COLO668 (cell line): Measurements from ENCODE around the gene SLC9A8.

Experiments
- DNase-seq: peaks from one replicate; lab custom pipeline; 2025; ENCODE audit not compliant: unreplicated experiment; lab: John Stamatoyannopoulos, UW

SLC9A8 gene

GRCh38 chr20:49874696-49875095 lies 62.1 kb downstream of the SLC9A8 start:
- no peak for DNase-seq

GRCh38 chr20:49877386-49877921 lies 64.8 kb downstream of the SLC9A8 start:
- no peak for DNase-seq

GRCh38 chr20:49878977-49879376 lies 66.3 kb downstream of the SLC9A8 start:
- no peak for DNase-seq

GRCh38 chr20:49880177-49880576 lies 67.5 kb downstream of the SLC9A8 start:
- no peak for DNase-seq

- DNase-seq: no peak
Measured at GRCh38 chr20:49880724-49881445, 68.3 kb downstream of the SLC9A8 start.

- no peak for DNase-seq
Measured at GRCh38 chr20:49882171-49882970, 69.7 kb downstream of the SLC9A8 start.

GRCh38 chr20:49883246-49883802 lies 70.7 kb downstream of the SLC9A8 start:
- DNase-seq: no peak

- DNase-seq: no peak
Measured at GRCh38 chr20:49885558-49886332, 73.1 kb downstream of the SLC9A8 start.

GRCh38 chr20:49886571-49887213 lies 74.1 kb downstream of the SLC9A8 start:
- DNase-seq: no peak

GRCh38 chr20:49887251-49888211 lies 74.9 kb downstream of the SLC9A8 start:
- DNase-seq: no peak

- DNase-seq: peak; percentile 57
Measured at GRCh38 chr20:49888212-49889000, 75.8 kb downstream of the SLC9A8 start.

- no peak for DNase-seq
Measured at GRCh38 chr20:49889001-49889934, 76.6 kb downstream of the SLC9A8 start.

GRCh38 chr20:49889935-49890333 lies 77.3 kb downstream of the SLC9A8 start:
- DNase-seq: peak; percentile 28

GRCh38 chr20:49890471-49891361 lies 78.1 kb downstream of the SLC9A8 start:
- no peak for DNase-seq

GRCh38 chr20:49891476-49892110 lies 79.0 kb downstream of the SLC9A8 start:
- no peak for DNase-seq

- DNase-seq: no peak
Measured at GRCh38 chr20:49892260-49892659, 79.6 kb downstream of the SLC9A8 start.
